Jurkat, Clone E6-1 (cell line): ENCODE data around the gene HECW1.
"Not testable (repeated sequence)": the region's sequence is repeated elsewhere in the genome, so short reads cannot be mapped to it uniquely, and the experiment has no call there.

Experiments
- DNase-seq: peaks from one replicate; pipeline ENCODE4 v3.0.0-alpha.2; 2011; ENCODE audit warnings: low read depth, low spot score
- H3K4me3 ChIP-seq: 2 replicates; pipeline ENCODE4 v1.5.1; 2011; ENCODE audit warnings: mild to moderate bottlenecking, low read length, control low read depth, moderate library complexity

The HECW1 gene

DNA sequence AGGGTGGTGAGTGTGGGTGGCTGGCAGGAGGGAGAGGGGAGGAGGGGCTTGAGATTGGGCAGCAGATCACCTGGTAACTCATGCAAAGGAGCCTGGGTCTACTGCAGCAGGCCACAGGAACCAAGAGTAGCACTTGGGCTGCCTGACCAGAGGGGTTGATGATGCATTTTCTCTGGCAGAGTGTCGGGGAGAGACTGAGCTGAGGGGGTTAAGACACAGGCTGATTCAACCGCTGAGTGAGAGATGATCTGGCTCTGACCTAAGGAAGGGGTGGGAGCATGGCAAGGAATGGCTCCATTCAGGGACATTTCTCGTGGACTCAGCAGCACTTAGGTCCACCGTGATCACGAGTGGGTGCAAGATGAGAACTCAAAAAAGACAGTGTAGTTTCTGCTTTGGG is 355.0 kb downstream of the HECW1 start:
- no peak for DNase-seq
- no peak overlapping the region for H3K4me3 ChIP-seq

DNA sequence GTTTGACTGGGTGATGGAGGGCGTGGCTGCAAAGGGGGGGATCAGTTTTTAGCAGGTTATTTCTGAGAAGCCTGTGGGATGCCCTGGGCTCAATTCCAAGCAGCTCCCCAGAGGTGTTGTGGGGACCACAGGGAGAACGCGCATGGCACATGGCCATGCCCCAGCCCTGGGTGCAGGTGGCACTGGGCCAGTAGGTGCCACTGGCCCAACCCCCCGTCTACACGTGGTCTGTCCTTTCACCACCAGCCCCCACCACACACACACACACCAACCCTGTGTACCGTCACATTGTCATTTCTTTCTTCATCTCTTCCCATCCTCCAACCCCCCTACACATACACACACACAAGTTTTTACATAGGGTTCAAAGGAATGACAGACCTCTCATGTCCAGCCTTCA is 355.4 kb downstream of the HECW1 start:
- DNase-seq = no peak
- H3K4me3 ChIP-seq = no peak overlapping the region

DNA sequence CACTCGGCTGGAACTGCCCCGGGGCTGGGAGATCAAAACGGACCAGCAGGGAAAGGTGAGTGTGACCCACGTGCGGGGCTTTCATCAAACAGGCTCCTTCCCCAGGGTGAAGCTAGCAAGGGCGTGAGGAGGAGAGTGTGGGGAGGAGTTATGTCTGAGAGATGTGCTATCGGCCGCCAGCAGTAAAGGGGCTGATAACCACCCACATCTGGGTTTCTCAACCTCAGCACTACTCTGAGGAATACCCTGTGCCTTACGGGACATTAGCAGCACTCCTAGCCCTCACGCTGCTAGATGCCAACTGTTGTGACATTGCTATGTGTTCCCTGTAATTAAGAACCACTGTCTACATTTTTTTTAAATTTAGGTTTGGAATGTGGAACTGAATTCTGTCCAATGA is 356.6 kb downstream of the HECW1 start:
- H3K4me3 ChIP-seq = no peak overlapping the region
- no peak for DNase-seq

DNA sequence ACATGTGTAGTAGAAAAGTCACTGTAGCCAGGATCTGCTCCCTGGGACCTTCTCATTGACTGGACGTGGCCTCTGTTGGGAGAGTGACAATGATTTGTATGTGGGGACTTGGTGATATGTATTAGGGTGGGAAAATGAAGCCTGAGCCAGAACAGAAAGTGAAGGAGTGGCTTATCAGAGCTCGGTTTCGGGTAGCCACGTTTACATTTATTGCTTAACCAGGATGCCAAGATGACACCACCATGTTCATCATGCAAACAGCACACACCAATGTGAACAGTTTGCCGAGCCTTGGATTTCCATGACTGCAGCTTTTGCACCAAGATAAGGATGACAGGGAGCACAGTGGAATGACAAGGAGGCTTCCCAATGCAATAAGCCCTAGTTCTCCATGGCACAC is 357.7 kb downstream of the HECW1 start:
- DNase-seq = no peak
- no peak overlapping the region for H3K4me3 ChIP-seq

DNA sequence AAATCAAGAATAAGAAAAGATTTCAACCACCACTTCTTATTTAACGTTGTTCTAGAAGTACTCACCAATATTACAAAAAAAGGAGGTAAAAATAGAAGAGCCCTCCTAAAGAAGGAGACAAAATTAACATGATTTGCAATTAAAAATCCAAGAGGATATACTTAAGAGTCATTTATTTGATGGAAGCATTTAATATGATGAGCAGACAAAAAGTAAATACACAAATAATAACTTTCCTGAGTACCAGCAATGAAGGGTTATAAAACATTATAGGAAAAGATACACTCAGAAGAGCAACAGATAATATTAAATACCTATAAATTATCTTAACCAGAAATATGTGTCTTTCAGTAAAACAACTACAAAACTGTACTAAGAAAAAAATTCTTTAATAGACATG is 363.5 kb downstream of the HECW1 start:
- DNase-seq = no peak
- no peak overlapping the region for H3K4me3 ChIP-seq

DNA sequence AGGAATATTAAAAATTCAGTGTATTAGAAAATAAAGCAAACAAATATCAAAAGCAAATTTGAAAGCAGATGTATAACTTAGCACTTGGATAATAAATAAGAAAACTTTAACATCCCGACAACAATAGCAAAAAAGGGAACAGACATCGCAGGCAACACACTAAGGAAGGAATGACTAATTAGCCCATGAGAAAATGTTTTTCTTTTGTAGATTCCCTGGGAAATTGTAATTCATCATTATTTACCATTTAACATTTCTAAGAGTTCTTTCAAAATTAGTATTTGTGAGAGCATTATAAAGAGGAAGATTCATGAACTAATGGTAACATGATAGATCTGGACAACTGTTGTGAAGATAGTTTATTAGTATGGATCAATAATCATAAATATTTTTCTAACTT is 364.4 kb downstream of the HECW1 start:
- H3K4me3 ChIP-seq = no peak overlapping the region
- no peak for DNase-seq

DNA sequence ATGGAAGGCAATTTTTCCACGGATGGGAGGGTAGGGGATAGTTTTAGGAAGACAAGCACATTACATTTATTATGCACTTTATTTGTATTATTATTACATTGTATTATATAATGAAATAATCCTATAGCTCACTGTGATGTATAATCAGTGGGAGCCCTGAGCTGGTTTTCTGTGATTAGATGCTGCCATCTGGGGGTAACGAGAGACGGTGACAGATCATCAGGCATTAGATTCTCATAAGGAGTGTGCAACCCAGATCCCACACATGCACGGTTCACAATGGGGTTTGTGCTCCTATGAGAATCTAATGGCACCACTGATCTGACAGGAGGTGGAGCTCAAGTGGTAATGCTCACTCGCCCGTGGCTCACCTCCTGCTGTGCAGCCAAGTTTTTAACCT is 366.6 kb downstream of the HECW1 start:
- peak; percentile 62 for DNase-seq
- no peak overlapping the region for H3K4me3 ChIP-seq

DNA sequence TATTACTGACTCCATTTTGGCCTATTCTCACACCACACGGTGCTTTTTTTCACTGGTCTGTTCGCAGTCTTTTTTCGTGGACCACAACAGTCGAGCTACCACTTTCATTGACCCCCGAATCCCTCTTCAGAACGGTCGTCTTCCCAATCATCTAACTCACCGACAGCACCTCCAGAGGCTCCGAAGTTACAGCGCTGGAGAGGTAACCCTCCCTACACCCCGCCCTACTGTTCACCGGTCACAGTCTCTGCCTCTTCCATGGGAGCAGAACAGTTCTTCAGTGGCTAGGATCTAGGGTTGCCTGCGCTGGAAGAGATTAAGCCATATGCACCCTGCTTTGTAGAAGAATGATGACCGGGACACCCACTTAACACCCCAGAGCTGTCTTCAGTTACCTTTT is 367.1 kb downstream of the HECW1 start:
- H3K4me3 ChIP-seq = no peak overlapping the region
- no peak for DNase-seq

DNA sequence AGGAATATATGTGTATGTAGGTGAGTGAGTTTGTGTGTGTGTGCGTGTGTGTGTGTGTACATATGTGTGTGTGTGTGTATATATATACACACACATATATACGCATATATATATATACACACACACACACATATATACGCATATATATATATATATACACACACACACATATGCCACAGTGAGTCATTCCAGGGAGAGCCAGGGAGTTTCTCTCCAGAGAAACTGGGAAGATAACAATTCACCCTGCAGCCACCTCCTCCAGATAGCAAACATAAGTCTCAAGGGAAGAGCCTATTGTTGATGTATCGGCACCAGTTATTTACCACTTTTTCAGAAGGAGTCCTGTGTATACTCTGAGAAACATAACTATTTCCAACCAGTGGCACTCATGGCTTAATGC is 368.1 kb downstream of the HECW1 start:
- no peak for DNase-seq

DNA sequence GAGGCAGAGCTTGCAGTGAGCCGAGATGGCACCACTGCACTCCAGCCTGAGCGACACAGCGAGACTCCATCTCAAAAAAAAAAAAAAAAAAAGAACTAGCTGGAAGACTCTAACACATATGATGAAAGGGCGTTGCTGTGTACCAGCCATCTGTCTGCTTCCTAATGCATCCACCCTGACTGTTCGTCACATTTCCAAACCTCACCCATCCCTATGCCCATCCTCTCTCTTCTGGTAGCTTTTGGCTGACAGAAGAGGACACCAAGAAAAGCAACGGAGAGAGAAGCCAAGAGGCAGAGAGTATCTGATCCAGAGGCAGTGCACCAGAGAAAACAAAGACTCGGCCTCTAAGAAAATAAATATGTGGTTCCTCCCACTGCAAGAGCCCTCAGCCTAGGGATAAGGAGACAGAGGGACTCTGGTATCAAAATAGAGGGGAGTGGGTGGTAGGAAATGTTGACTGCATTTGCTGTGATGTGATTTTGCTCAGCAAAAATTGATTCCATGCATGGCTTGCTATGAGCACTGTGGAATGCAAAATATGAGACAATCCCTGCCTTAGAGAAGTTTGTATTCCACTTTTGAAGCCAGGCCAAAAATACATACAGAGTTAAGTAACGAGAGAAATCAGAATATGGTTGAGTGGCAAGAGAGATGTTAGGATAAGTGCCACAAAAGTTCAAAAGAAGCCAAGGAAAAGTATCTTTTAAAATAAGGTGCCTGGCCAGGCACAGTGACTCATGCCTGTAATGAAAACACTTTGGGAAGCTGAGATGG is 369.6 kb downstream of the HECW1 start:
- no peak overlapping the region for H3K4me3 ChIP-seq
- DNase-seq = no peak

More for the DNA sequence above, 368.1 kb downstream of the HECW1 start:
- no peak overlapping the region for H3K4me3 ChIP-seq

DNA sequence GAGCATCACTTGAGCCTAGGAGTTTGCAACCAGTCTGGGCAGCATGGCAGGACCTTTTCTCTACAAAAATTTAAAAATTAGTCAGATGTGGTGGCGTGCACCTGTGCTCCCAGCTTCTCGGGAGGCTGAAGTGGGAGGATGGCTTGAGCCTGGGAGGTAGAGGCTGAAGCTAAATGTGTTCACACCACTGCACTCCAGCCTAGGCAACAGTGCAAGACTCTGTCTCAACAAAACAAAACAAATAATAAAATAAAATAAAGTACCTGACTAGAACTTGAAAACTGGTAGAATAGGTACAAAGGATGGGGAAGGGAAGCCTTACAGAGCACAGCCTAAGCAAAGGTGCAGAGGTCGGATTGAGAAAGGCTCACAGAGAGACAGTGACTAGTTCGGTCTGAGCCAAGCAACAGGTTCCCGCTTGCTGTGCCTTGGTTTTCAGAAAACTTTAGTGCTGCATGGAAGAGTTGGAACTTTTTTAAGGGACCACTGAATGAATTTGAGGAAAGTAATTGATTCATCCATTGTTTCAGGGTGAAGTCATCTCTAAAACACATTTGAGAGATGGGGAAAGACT is 370.3 kb downstream of the HECW1 start:
- no peak overlapping the region for H3K4me3 ChIP-seq
- no peak for DNase-seq

DNA sequence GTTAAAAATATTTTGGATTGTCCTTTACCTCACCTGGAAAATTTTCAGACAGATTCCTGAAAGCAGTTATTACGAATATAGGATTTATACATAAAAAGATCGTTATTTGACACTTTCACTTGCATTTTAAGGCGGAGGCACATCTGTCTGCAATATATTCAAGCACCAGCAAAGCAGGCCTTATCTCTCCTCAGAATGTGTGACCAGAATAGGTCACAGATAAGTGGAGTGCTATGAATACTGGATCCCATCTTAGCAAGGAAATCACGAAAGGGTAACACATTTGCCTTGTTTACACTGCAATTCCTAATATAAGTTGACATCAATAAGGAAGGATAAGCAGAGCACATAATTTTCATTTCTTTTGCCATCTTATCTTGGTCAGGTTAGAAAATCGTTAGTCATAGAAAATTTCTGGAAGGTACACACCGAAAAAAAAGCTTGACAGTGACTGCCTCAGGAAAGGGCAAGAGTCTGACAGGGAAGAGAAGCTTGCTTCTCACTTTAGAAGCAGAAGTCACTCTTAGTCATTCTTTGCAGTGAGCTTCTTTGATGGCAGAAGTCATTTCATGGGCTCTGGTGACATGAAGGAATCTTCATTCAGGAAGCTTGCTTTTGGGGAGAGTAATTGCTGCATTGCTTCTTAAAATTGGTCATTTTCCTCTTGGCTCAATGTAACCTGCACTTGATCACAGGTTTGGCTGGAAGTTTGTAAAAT is 372.4 kb downstream of the HECW1 start:
- DNase-seq = no peak
- H3K4me3 ChIP-seq = no peak overlapping the region

DNA sequence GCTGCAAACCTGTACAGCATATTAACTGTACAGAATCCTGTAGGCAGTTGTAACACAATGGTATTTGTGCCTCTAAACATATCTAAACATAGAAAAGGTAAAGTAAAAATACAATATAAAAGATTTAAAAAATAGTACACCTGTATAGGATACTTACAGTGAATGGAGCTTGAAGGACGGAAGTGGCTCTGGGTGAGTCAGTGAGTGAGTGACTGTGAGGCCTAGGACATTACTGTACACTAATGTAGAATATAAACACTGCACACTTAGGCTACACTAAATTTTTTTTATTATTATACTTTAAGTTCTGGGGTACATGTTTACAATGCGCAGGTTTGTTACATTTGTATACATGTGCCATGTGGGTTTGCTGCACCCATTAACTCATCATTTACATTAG is 373.1 kb downstream of the HECW1 start:
- H3K4me3 ChIP-seq = no peak overlapping the region
- DNase-seq = no peak

DNA sequence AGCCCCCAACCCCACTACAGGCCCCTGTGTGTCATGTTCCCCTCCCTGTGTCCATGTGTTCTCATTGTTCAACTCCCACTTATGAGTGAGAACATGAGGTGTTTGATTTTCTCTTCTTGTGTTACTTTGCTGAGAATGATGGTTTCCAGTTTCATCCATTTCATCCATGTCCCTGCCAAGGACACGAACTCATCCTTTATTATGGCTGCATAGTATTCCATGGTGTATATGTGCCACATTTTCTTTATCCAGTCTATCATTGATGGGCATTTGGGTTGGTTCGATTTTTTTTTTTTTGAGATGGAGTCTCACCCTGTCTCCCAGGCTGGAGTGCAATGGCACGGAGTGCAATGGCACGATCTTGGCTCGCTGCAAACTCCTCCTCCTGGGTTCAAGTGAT is 373.6 kb downstream of the HECW1 start:
- H3K4me3 ChIP-seq, DNase-seq: not testable (repeated sequence)

DNA sequence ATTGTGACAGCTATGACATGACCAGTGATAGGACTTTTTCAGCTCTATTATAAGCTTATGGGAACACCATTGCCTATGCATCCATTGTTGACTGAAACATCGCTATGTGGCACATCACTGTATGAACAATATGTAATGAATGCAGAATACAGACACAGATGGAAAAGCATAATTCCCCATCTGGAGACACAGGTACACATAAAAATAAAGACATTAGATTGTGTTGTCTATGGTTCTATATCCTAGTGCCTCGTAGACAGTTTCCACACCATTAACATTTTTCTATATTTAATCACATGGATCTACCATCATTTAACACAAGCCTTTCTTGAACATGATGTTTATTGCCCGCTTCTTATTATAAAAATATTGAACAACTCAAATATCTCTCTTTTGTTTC is 374.2 kb downstream of the HECW1 start:
- DNase-seq = no peak
- no peak overlapping the region for H3K4me3 ChIP-seq

DNA sequence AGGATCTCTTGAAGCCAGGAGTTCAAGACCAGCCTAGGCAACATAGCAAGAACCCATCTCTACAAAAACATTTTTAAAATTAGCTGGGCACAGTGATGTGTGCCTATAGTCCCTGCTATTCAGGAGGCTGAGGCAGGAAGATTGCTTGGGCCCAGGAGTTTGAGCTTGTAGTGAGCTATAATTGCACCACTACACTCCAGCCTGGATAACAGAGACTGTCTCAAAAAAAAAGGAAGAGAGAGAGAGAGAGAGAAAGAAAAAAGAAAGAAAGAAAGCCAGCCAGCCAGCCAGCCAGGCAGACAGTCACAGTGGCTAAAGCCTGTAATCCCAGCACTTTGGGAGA is 375.3 kb downstream of the HECW1 start:
- no peak overlapping the region for H3K4me3 ChIP-seq
- DNase-seq = no peak

DNA sequence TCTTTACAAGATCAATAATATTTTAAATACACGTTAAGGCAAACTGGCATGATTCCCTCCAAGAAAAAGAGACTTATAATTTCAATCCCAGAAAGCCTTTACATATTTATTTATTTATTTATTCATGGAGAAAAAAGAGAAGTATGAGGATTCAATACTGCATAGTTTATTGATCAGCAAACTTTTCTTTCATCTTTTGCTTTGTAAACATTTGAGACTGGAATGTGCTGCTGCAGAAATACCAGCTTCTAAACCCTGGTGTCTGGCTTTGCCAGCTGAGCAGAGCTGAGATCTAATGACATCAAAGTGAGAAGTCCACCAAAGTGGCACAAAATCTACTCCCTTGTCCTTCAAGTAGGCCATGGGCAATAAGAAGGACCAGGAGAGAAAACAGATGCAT is 376.8 kb downstream of the HECW1 start:
- H3K4me3 ChIP-seq = no peak overlapping the region
- DNase-seq = no peak

DNA sequence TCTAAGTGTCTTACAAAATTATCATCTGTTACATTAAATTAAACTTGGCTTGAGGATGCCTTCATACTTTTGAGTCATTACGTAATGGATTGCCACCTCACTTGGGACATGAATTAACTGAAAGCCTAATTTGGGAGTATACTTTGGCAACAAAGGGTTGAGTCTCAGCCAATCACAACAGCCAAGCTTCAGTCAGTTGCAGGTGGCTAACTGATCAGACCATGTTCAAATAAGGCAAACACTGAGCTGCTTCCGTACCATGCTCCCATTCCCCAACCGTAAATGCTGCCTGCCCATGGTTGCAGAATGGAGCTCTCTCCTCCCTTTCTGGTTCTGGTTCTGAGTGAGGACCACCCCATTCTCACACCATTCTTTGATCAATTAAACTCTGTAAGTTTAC is 377.6 kb downstream of the HECW1 start:
- H3K4me3 ChIP-seq = no peak overlapping the region
- DNase-seq = no peak

DNA sequence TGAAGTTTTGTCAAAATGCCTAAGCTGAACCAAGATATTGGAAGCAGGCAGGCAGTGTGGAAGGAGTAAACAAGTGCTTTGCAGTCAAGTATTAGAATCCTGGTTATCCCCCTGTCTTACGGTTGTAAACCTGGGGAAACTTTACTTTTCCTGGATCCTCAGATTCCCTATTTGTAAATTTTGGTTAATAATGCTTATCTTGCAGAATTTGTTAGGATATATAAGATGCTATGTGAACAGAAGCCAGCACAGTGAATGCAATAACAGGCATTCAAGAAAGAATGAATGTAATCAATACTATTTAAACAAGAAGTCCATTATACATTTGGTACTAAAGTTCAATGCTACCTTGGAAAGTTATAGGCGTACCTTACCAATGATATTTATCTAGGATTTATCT is 378.7 kb downstream of the HECW1 start:
- DNase-seq = no peak
- H3K4me3 ChIP-seq = no peak overlapping the region

DNA sequence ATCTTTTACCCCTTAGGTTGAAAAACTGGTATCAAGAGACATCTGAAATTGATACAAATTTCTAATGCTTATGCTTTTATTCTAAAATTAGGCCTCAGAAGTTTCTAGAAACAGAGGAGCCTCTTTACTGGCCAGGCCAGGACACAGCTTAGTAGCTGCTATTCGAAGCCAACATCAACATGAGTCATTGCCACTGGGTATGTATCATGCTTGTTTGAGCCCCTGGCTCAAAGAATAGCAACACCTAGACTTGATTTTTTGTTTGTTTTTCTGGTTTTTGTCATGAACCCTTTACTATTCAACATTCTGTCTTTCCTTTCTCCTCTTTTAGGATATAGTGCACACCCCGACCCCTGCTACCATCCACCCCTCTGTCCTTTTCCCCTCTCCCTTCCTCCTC is 379.5 kb downstream of the HECW1 start:
- DNase-seq = no peak
- no peak overlapping the region for H3K4me3 ChIP-seq

DNA sequence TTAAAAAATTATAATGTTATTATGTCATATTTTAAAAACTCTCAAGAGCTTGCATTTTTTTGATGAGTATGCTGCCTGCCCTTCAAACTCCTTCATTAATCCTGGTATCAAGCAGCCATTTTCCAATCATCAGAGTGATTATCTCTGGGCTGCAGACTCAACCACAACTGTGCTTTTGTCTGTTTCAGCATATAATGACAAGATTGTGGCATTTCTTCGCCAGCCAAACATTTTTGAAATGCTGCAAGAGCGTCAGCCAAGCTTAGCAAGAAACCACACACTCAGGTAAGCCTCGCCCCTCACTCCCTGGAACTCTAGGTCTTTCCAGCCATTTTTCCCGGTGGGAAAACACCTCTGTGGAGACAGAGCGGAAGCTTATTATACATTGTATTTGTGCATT is 380.4 kb downstream of the HECW1 start:
- DNase-seq = peak; percentile 72
- H3K4me3 ChIP-seq = no peak overlapping the region
